ENCODE data around the gene TCFL5.

Gene TCFL5

GRCh38 chr20:62794007-62794724 lies 67.5 kb downstream of the TCFL5 start:
- peak; percentile 86 to 94 (median 92) for DNase-seq

- no peak for DNase-seq
Measured at GRCh38 chr20:62793757-62794006, 67.9 kb downstream of the TCFL5 start.

GRCh38 chr20:62792940-62793756 lies 68.5 kb downstream of the TCFL5 start:
- peak in 2 of 6 experiments; percentile 19 to 20 for DNase-seq

GRCh38 chr20:62792182-62792939 lies 69.3 kb downstream of the TCFL5 start:
- DNase-seq, result no peak

- peak; percentile 11 to 72 (median 59) for DNase-seq
Measured at GRCh38 chr20:62791301-62792181, 70.1 kb downstream of the TCFL5 start.

Data from stimulated activated naive CD4-positive, alpha-beta T cell (primary cell).